Measurements from ENCODE around the gene CHMP1B.
"Not testable (repeated sequence)": the region's sequence is repeated elsewhere in the genome, so short reads cannot be mapped to it uniquely, and the experiment has no call there.

Gene CHMP1B

GRCh38 chr18:11839556-11839955 lies 11.7 kb upstream of the CHMP1B start:
- Histone ChIP-seq H3K4me3 (ENCODE audit: low read length in 2 of 2) (no peak overlapping the region), H3K27me3 (ENCODE audit: control insufficient read depth in 1 of 2, insufficient read depth in 2 of 2, low read length in 2 of 2) (no peaks in the 10 kb centered on the region), H3K9me3 (ENCODE audit: control insufficient read depth in 2 of 2, low read length in 2 of 2) (no peaks in the 10 kb centered on the region), H3K4me1 (ENCODE audit: control insufficient read depth, insufficient read depth, low read length) (no peaks in the 10 kb centered on the region), H3K9ac (ENCODE audit: low read length in 2 of 2) (no peak overlapping the region), H3K27ac (ENCODE audit: low read length) (no peak overlapping the region), H3K36me3 (ENCODE audit: control insufficient read depth in 2 of 2, insufficient read depth in 2 of 2, low read length in 2 of 2) (no peaks in the 10 kb centered on the region)

GRCh38 chr18:11840493-11840892 lies 10.7 kb upstream of the CHMP1B start:
- H3K4me1 ChIP-seq (ENCODE audit: control insufficient read depth, insufficient read depth, low read length), result no peaks in the 10 kb centered on the region
- no peak overlapping the region for H3K4me3 ChIP-seq (ENCODE audit: low read length in 2 of 2)
- no peaks in the 10 kb centered on the region for H3K9me3 ChIP-seq (ENCODE audit: control insufficient read depth in 2 of 2, low read length in 2 of 2)
- H3K27me3 ChIP-seq (ENCODE audit: control insufficient read depth in 1 of 2, insufficient read depth in 2 of 2, low read length in 2 of 2), result no peaks in the 10 kb centered on the region
- H3K36me3 ChIP-seq (ENCODE audit: control insufficient read depth in 2 of 2, insufficient read depth in 2 of 2, low read length in 2 of 2), result no peaks in the 10 kb centered on the region
- H3K9ac ChIP-seq (ENCODE audit: low read length in 2 of 2), result no peak overlapping the region
- no peak overlapping the region for H3K27ac ChIP-seq (ENCODE audit: low read length)

- Histone ChIP-seq H3K9me3 (ENCODE audit: control insufficient read depth in 2 of 2, low read length in 2 of 2) (no peaks in the 10 kb centered on the region), H3K9ac (ENCODE audit: low read length in 2 of 2) (no peak overlapping the region)
These were observed 8.7 kb upstream of the CHMP1B start for GRCh38 chr18:11842562-11842961.

DNA sequence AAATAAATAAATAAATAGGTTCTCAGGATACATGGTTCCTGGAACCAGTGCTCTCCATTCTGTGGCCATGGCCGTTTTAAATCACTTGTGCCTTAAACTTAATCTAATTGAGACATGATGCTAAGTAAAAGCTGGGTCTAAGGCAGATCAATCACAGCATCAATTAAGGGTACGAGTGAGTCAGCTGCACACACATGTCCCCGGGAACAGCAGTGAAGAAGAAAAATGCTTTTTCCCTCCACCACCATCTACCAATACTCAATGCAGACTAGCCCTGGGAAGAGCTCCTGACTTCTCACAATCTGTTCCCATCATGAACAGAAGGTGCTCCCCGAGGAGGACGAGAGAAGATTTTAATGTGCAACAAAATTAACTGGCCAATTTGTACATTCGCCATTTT lies 6.8 kb upstream of the CHMP1B start:
- no peaks in the 10 kb centered on the region for H3K9me3 ChIP-seq (ENCODE audit: control insufficient read depth in 2 of 2, low read length in 2 of 2)
- H3K9ac ChIP-seq (ENCODE audit: low read length in 2 of 2), result no peak overlapping the region
- no peaks in the 10 kb centered on the region for H3K4me1 ChIP-seq (ENCODE audit: control insufficient read depth, insufficient read depth, low read length)
- no peaks in the 10 kb centered on the region for H3K36me3 ChIP-seq (ENCODE audit: control insufficient read depth in 2 of 2, insufficient read depth in 2 of 2, low read length in 2 of 2)
- no peak overlapping the region for H3K4me3 ChIP-seq (ENCODE audit: low read length in 2 of 2)
- no peak overlapping the region for H3K27ac ChIP-seq (ENCODE audit: low read length)
- H3K27me3 ChIP-seq (ENCODE audit: control insufficient read depth in 1 of 2, insufficient read depth in 2 of 2, low read length in 2 of 2), result no peaks in the 10 kb centered on the region

More at GRCh38 chr18:11842562-11842961, 8.7 kb upstream of the CHMP1B start:
- Histone ChIP-seq H3K36me3 (ENCODE audit: control insufficient read depth in 2 of 2, insufficient read depth in 2 of 2, low read length in 2 of 2) (no peaks in the 10 kb centered on the region), H3K4me3 (ENCODE audit: low read length in 2 of 2) (no peak overlapping the region), H3K27ac (ENCODE audit: low read length) (no peak overlapping the region), H3K4me1 (ENCODE audit: control insufficient read depth, insufficient read depth, low read length) (no peaks in the 10 kb centered on the region), H3K27me3 (ENCODE audit: control insufficient read depth in 1 of 2, insufficient read depth in 2 of 2, low read length in 2 of 2) (no peaks in the 10 kb centered on the region)

DNA sequence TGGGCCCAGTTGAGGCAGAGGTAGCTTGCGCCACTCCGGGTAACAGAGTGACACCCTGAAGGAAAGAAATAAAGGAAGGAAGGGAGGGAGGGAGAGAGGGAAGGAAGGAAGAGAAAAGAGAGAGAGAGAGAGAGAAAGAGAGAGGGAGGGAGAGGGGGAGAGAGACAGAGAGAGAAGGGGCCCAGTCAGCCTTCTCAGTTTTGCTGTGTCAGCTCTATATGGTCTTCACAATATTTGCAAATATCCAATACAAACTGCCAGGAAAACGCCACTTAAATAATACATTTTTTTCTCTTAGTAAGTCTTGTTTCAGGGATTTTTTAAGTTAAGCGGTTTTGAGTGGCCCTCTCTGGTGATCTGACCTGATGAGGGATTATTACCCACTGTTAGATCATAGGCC lies 5.6 kb upstream of the CHMP1B start:
- Histone ChIP-seq H3K27ac (ENCODE audit: low read length) (no peak overlapping the region), H3K9me3 (ENCODE audit: control insufficient read depth in 2 of 2, low read length in 2 of 2) (no peaks in the 10 kb centered on the region), H3K9ac (ENCODE audit: low read length in 2 of 2) (no peak overlapping the region), H3K4me3 (ENCODE audit: low read length in 2 of 2) (no peak overlapping the region), H3K27me3 (ENCODE audit: control insufficient read depth in 1 of 2, insufficient read depth in 2 of 2, low read length in 2 of 2) (no peaks in the 10 kb centered on the region), H3K4me1 (ENCODE audit: control insufficient read depth, insufficient read depth, low read length) (peaks cover 5% of the 10 kb centered on the region), H3K36me3 (ENCODE audit: control insufficient read depth in 2 of 2, insufficient read depth in 2 of 2, low read length in 2 of 2) (no peaks in the 10 kb centered on the region)

DNA sequence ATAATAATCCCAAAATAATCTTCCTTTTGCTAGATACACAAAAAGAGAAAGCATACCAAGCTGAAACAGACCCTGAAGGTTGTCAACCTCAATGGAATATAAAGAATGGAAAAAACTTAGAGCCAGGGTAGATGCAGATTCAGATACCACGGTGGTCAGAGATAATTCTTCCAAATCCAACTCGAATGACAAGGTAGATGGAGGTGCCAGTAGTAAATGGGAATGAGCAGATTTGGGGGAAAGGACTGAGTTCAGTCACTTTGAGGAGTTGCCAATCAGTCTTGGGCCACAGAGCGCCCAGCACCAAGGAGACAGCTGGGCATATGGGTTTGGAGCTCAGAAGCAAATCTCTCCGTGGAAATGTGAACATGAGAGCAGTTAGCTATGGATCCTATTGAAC lies 3.4 kb upstream of the CHMP1B start:
- H3K9ac ChIP-seq (ENCODE audit: low read length in 2 of 2), result no peak overlapping the region
- no peaks in the 10 kb centered on the region for H3K27me3 ChIP-seq (ENCODE audit: control insufficient read depth in 1 of 2, insufficient read depth in 2 of 2, low read length in 2 of 2)
- no peak overlapping the region for H3K4me3 ChIP-seq (ENCODE audit: low read length in 2 of 2)
- no peaks in the 10 kb centered on the region for H3K36me3 ChIP-seq (ENCODE audit: control insufficient read depth in 2 of 2, insufficient read depth in 2 of 2, low read length in 2 of 2)
- no peaks in the 10 kb centered on the region for H3K9me3 ChIP-seq (ENCODE audit: control insufficient read depth in 2 of 2, low read length in 2 of 2)
- H3K27ac ChIP-seq (ENCODE audit: low read length), result no peak overlapping the region
- H3K4me1 ChIP-seq (ENCODE audit: control insufficient read depth, insufficient read depth, low read length), result peaks cover 5% of the 10 kb centered on the region

GRCh38 chr18:11849279-11849678 lies 1.9 kb upstream of the CHMP1B start:
- Histone ChIP-seq H3K27me3 (ENCODE audit: control insufficient read depth in 1 of 2, insufficient read depth in 2 of 2, low read length in 2 of 2) (no peaks in the 10 kb centered on the region), H3K9ac (ENCODE audit: low read length in 2 of 2) (peak overlapping the region; percentile 90 to 100), H3K4me1 (ENCODE audit: control insufficient read depth, insufficient read depth, low read length) (peaks cover 16% of the 10 kb centered on the region), H3K4me3 (ENCODE audit: low read length in 2 of 2) (peak overlapping the region in 1 of 2 donors; percentile 96), H3K9me3 (ENCODE audit: control insufficient read depth in 2 of 2, low read length in 2 of 2) (no peaks in the 10 kb centered on the region), H3K27ac (ENCODE audit: low read length) (peak overlapping the region; percentile 97), H3K36me3 (ENCODE audit: control insufficient read depth in 2 of 2, insufficient read depth in 2 of 2, low read length in 2 of 2) (no peaks in the 10 kb centered on the region)

- H3K27me3 ChIP-seq (ENCODE audit: control insufficient read depth in 1 of 2, insufficient read depth in 2 of 2, low read length in 2 of 2), result no peaks in the 10 kb centered on the region
- peak overlapping the region; percentile 96 to 100 for H3K4me3 ChIP-seq (ENCODE audit: low read length in 2 of 2)
- H3K9me3 ChIP-seq (ENCODE audit: control insufficient read depth in 2 of 2, low read length in 2 of 2), result no peaks in the 10 kb centered on the region
- peak overlapping the region; percentile 90 to 100 for H3K9ac ChIP-seq (ENCODE audit: low read length in 2 of 2)
- peaks cover 16% of the 10 kb centered on the region for H3K4me1 ChIP-seq (ENCODE audit: control insufficient read depth, insufficient read depth, low read length)
- peak overlapping the region; percentile 97 for H3K27ac ChIP-seq (ENCODE audit: low read length)
- no peaks in the 10 kb centered on the region for H3K36me3 ChIP-seq (ENCODE audit: control insufficient read depth in 2 of 2, insufficient read depth in 2 of 2, low read length in 2 of 2)
These were observed 1.2 kb upstream of the CHMP1B start for GRCh38 chr18:11849841-11850634.

DNA sequence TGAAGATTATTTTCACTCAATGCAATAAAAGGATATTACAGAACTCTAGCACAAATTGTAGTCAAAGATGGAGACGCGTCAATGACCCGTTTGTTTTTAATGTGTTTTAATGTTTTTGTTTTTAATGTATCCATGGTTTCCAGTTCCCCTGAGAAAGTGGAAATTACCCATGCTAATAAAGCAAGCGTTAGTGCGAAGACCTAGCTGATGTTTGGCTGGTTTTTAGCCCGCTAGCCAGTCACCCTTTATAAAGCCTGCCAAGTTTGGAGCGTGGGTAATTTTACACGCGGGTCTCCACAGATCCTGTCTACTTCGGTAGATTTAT lies 430 bp upstream of the CHMP1B start:
- Histone ChIP-seq H3K27ac (ENCODE audit: low read length) (peak overlapping the region; percentile 97), H3K4me3 (ENCODE audit: low read length in 2 of 2) (peak overlapping the region; percentile 96 to 100), H3K9me3 (ENCODE audit: control insufficient read depth in 2 of 2, low read length in 2 of 2) (no peaks in the 10 kb centered on the region), H3K4me1 (ENCODE audit: control insufficient read depth, insufficient read depth, low read length) (peaks cover 16% of the 10 kb centered on the region), H3K9ac (ENCODE audit: low read length in 2 of 2) (peak overlapping the region; percentile 90 to 100), H3K36me3 (ENCODE audit: control insufficient read depth in 2 of 2, insufficient read depth in 2 of 2, low read length in 2 of 2) (no peaks in the 10 kb centered on the region), H3K27me3 (ENCODE audit: control insufficient read depth in 1 of 2, insufficient read depth in 2 of 2, low read length in 2 of 2) (no peaks in the 10 kb centered on the region)

DNA sequence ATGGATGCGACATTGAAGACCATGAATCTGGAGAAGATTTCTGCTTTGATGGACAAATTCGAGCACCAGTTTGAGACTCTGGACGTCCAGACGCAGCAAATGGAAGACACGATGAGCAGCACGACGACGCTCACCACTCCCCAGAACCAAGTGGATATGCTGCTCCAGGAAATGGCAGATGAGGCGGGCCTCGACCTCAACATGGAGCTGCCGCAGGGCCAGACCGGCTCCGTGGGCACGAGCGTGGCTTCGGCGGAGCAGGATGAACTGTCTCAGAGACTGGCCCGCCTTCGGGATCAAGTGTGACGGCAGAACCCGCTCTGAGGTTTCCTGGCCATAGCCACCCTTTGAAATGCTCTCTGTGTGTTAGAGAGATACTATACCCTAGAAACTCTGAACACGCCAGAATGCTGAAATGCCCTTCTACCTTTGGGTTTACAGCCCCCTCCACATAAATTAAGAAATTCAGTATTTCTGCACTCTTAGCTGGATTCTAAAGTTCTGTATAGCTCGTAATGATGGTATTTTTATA lies 659 bp downstream of the CHMP1B start:
- H3K9me3 ChIP-seq (ENCODE audit: control insufficient read depth in 2 of 2, low read length in 2 of 2), result no peaks in the 10 kb centered on the region
- H3K27ac ChIP-seq (ENCODE audit: low read length), result peak overlapping the region; percentile 97
- H3K27me3 ChIP-seq (ENCODE audit: control insufficient read depth in 1 of 2, insufficient read depth in 2 of 2, low read length in 2 of 2), result no peaks in the 10 kb centered on the region
- peak overlapping the region; percentile 96 to 100 for H3K4me3 ChIP-seq (ENCODE audit: low read length in 2 of 2)
- H3K36me3 ChIP-seq (ENCODE audit: control insufficient read depth in 2 of 2, insufficient read depth in 2 of 2, low read length in 2 of 2), result no peaks in the 10 kb centered on the region
- peaks cover 19% of the 10 kb centered on the region for H3K4me1 ChIP-seq (ENCODE audit: control insufficient read depth, insufficient read depth, low read length)
- peak overlapping the region; percentile 90 to 100 for H3K9ac ChIP-seq (ENCODE audit: low read length in 2 of 2)

DNA sequence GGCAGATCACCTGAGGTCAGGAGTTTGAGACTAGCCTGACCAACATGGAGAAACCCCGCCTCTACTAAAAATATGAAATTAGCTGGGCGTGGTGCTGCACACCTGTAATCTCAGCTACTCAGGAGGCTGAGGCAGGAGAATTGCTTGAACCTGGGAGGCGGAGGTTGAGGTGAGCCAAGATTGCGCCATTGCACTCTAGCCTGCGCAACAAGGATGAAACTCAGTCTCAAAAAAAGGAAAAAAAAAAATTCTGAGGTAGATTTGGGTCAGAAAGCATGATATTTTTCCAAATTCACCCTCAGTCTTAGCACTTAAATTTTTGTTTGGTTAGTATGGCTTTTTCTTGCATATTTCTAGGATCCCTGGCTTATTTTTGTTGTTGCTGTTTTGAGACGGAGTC lies 3.3 kb downstream of the CHMP1B start:
- not testable (repeated sequence) for H3K27ac ChIP-seq (ENCODE audit: low read length); H3K4me3 ChIP-seq (ENCODE audit: low read length in 2 of 2); H3K36me3 ChIP-seq (ENCODE audit: control insufficient read depth in 2 of 2, insufficient read depth in 2 of 2, low read length in 2 of 2); H3K9ac ChIP-seq (ENCODE audit: low read length in 2 of 2); H3K9me3 ChIP-seq (ENCODE audit: control insufficient read depth in 2 of 2, low read length in 2 of 2); H3K27me3 ChIP-seq (ENCODE audit: control insufficient read depth in 1 of 2, insufficient read depth in 2 of 2, low read length in 2 of 2)
- peaks cover 27% of the 10 kb centered on the region for H3K4me1 ChIP-seq (ENCODE audit: control insufficient read depth, insufficient read depth, low read length)
